Muscle of arm (tissue), 12 donors: ENCODE results near the gene SGMS1. TPM values are rescaled to one million over a fixed set of nuclear protein-coding genes. Genes with fewer than 3 reads are reported as not detected.

Experiments
- DNase-seq: peaks from one replicate; pipeline ENCODE4 v3.0.0-alpha.2; 2013
- polyA plus RNA-seq, 12 donors: library from polyadenylated mRNA; unstranded; fragments of 120-200 nt; gene quantifications; one replicate each; pipeline ENCODE4 v1.2.1, GENCODE V29; 2013; ENCODE audit not compliant: insufficient read length in 12 of 12

SGMS1 gene
- polyA plus RNA-seq, 12 donors, result 17.4 to 34.6 (median 22.1) TPM; not detected in 1

DNA sequence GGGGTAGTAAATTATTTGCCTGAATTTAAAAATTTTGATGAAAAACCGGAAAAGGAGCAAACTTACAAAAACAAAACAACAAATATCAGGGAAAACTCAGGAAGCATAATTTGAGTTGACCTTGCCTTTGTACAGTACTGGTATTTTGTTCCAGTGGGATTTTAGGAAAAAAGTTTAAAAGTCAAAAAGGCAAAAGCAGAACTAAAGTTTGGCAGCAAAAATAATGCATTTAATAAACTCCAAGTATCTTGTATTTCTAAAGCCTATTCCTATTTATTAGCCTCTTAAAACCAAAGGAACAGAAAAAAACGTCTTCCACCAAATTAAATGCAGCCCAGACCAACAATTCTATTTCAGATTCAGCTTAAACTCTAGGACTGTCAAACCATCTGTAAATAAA, 281.8 kb downstream of the SGMS1 start:
- no peak for DNase-seq

DNA sequence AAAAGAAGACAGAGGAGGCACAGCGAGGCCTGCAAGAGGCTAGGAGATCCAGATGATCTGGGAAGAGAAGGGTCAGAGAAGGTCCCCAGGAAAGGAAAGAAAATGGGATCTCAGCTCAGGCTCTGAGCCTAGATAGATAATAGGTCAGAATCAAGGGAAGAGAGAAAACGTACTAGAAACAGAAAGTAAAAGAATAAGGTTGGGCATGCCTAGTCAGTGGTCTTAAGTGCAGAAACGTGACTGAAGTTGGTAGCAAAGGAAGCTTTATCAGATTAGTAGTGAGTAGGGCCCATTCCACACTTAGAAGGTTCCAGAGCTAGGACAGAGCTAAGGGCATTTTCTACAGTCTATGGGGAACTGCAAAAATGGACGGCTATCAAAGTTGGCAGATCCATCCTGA, 287.6 kb downstream of the SGMS1 start:
- DNase-seq, result no peak

- DNase-seq, result no peak
Observed at GRCh38 chr10:50335397-50335796, 288.4 kb downstream of the SGMS1 start.

GRCh38 chr10:50334273-50334672, 289.5 kb downstream of the SGMS1 start:
- no peak for DNase-seq

DNA sequence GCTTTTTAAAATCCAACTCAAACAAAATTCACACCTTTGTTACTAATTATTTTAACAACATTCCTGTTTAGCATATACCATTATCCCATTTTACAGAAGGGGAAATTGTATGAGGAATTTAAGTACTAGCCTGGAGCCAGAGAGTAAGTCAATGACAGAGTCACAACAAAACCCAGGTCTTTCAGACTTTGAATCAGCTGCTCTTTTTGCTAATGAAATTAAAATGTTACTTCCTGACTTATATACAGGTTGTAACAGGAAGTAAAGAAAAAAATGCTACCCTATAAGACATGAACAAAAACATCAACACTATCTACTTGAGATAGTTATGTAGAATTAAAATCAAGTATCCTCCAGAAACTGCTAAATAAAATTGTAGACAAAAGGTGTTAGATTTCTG, 289.9 kb downstream of the SGMS1 start:
- no peak for DNase-seq

- DNase-seq, result no peak
Observed at GRCh38 chr10:50332108-50332842, 291.5 kb downstream of the SGMS1 start.

- DNase-seq, result no peak
Observed at GRCh38 chr10:50331486-50331885, 292.3 kb downstream of the SGMS1 start.

DNA sequence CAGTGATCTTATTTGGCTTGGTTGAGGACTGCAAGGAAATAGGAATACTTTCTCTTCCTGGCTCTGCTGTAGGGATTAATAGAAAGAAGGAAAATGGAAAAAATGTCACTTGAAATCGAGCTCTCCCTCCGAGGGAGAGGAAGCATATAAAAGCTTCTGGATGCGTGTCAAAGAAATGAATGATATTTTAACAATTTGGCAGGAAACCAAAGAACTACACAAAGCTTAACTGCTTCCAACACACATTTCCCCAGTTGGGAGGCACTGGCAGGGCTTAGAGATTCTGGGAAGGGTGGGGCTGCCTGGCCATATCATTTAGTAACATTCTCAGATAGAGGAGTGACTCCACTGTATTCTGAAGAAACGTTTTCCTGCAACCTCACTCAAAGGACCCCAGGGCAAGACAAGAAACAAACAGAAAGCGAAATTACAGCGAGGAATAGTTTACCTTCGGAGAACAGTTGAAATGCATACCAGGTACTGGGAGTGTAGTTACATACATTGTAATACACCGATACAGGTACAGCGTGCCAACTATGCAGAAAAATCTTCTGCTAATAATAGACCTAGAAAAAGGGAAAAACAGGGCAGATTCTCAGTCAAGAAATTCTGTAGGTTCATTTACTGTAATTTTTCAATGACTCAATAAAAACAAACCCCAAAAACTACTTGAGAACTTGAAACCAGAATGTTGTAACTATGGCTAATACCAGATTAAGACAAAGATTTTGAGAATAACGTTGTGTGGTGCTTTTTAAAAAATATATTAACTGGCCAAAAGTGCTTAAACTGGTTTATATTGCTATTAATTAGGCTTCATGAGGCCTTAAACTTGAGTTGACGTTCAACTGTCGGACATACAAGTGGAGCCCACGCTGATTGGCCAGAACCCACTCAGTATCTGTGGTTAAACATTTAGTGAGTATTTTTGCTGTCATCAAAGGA, 296.7 kb downstream of the SGMS1 start:
- DNase-seq, result peak; percentile 77

- DNase-seq, result no peak
Observed at GRCh38 chr10:50326172-50326555, 297.6 kb downstream of the SGMS1 start.

DNA sequence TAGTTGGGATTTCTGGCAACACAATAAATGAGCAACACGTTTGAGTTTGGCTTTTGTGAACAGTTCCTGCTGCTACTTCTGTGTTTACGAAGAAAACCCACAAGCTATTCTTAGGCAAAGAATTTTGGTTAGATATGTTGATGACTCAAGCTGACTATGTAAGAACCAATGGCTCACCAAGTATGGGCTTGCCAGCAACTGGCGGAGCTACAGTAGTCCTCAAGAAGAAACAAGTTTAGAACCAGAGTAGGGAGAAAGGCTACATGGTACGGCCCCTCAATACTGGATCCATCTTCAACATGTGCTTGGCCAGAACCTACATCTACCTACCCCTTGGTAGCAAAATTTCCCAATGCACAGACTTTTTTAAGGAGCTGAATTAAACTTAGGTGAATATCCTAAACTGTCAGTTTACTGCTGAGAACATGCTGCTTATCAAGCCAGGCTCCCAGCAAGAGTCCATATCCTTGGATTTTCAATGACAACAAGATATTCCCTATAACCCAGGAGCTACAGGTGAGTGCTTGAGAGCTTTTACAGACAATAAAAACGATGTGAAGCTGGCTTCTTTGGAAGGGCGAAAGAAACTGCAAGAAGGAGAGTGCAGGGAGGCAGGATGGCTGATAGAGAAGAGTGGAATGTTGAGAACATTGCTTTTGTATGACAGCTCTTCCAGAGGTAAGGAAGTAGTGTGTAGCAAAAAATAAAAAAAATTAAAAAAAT, 298.1 kb downstream of the SGMS1 start:
- DNase-seq, result no peak

GRCh38 chr10:50324680-50325393, 298.9 kb downstream of the SGMS1 start:
- no peak for DNase-seq

- DNase-seq, result no peak
Observed at GRCh38 chr10:50324046-50324445, 299.7 kb downstream of the SGMS1 start.

DNA sequence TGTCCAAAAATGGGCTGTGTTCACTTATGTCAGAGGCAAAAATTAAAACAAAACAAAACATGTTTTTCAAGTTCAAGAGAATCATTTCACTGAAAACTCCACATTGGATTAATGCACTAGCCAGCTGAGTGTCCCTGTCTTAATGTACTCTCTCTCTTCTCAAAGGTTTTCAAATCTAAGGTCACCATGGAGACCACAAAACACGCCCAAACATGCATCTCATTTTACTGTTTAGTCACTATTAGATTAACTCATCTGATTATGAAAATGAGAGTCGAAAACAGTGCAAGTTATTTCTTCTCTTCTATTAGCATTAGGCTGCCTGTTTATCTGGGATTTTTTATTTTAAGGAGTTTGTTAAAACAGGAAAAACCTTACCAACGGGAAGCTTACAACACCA, 301.7 kb downstream of the SGMS1 start:
- peak; percentile 53 for DNase-seq

DNA sequence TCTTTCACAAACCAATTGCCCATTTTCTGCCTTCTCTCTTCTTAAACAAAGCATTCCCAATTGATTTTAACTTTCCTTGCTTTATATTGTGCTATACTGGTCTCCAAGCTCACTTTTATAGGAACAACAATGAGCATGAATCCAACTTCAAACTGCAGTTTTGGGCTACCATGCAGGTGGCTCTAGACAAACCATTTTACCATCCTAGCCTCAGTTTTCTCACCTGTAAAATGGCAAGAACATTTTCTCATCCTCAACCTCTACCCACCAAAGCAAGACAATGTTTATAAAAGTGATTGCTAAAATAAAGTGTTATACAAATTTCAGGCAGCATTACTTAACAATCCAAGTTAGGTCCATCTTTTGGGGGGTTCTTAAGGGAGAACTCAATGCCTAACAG, 305.6 kb downstream of the SGMS1 start:
- no peak for DNase-seq

- DNase-seq, result no peak
Observed at GRCh38 chr10:50316695-50317648, 306.8 kb downstream of the SGMS1 start.

GRCh38 chr10:50316174-50316573, 307.6 kb downstream of the SGMS1 start:
- DNase-seq, result peak; percentile 52

DNA sequence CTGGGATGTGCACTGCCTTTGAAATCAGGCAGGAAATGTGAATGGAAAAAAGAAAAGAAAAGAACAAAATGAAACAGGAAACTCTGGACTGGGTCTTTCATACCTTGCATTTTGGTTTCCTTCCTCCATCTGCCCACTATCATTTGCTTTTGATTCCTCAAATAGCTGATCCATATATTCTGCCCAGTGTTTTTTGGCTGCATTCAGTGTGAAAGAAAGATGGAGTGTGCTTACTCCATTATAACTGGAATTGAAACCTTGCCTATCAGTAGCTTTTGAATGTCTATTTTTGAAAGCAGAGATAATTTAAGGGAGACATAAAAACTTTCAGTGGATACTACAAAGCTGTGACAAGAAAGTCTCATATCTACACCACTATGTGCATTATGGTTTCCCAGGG, 308.3 kb downstream of the SGMS1 start:
- DNase-seq, result no peak

- no peak for DNase-seq
Observed at GRCh38 chr10:50314169-50315071, 309.3 kb downstream of the SGMS1 start.
